ENCODE results near the gene RNF213.

GRCh38 chr17:80372922-80373570 is 112.4 kb downstream of the RNF213 start:
- TF ChIP-seq CTCF (IDR thresholded peaks at IDR 0.05): no peak
- TF ChIP-seq POLR2AphosphoS5 (IDR thresholded peaks at IDR 0.05): no peak
- TF ChIP-seq POLR2A (IDR thresholded peaks at IDR 0.05): no peak
